MG63 (cell line): ENCODE measurements around the gene GPR143. TPM values are rescaled to one million over a fixed set of nuclear protein-coding genes. Genes with fewer than 3 reads are reported as not detected.

Experiments used
- DNase-seq: peaks from one replicate; pipeline ENCODE4 v3.0.0-alpha.2; 2020
- H3K27me3 ChIP-seq: fragments of 250-450 bp; sonication (Bioruptor Pico); 2 replicates; pipeline ENCODE4 v1.5.1; 2020; ENCODE audit warnings: mild to moderate bottlenecking, moderate library complexity
- H3K36me3 ChIP-seq: fragments of 250-450 bp; sonication (Bioruptor Pico); 2 replicates; pipeline ENCODE4 v1.5.1; 2020; ENCODE audit warnings: mild to moderate bottlenecking, moderate library complexity
- H3K4me3 ChIP-seq: fragments of 250-450 bp; sonication (Bioruptor Pico); 2 replicates; pipeline ENCODE4 v1.5.1; 2020; ENCODE audit warnings: mild to moderate bottlenecking, moderate library complexity
- H3K9me3 ChIP-seq: fragments of 250-450 bp; sonication (Bioruptor Pico); 2 replicates; pipeline ENCODE4 v1.5.1; 2020; ENCODE audit warnings: mild to moderate bottlenecking, moderate library complexity
- total RNA-seq: library from RNA; depleted of rRNA; stranded (reverse); fragments of >200 nt; shearing (Covaris generic); gene quantifications from 2 replicates; pipeline ENCODE4 v1.2.3, GENCODE V29; 2014; ENCODE audit warnings: low replicate concordance; rRNA removed

Gene GPR143
- total RNA-seq, 1 experiment from 2014 or later = not detected

GRCh38 chrX:9693307-9694001 lies 72.2 kb downstream of the GPR143 start:
- DNase-seq = no peak
- no peak overlapping the region for H3K4me3 ChIP-seq
- no peaks in the 10 kb centered on the region for H3K27me3 ChIP-seq
- no peaks in the 10 kb centered on the region for H3K9me3 ChIP-seq
- H3K36me3 ChIP-seq = no peaks in the 10 kb centered on the region

- Histone ChIP-seq H3K36me3 (no peaks in the 10 kb centered on the region), H3K4me3 (no peak overlapping the region), H3K27me3 (no peaks in the 10 kb centered on the region), H3K9me3 (no peaks in the 10 kb centered on the region)
- no peak for DNase-seq
These were observed 75.6 kb downstream of the GPR143 start for GRCh38 chrX:9690046-9690445.

- DNase-seq = no peak
- no peaks in the 10 kb centered on the region for H3K36me3 ChIP-seq
- H3K9me3 ChIP-seq = no peaks in the 10 kb centered on the region
- H3K4me3 ChIP-seq = no peak overlapping the region
- no peaks in the 10 kb centered on the region for H3K27me3 ChIP-seq
These were observed 76.8 kb downstream of the GPR143 start for GRCh38 chrX:9688833-9689232.

GRCh38 chrX:9687899-9688298 lies 77.7 kb downstream of the GPR143 start:
- Histone ChIP-seq H3K9me3 (no peaks in the 10 kb centered on the region), H3K36me3 (no peaks in the 10 kb centered on the region), H3K27me3 (no peaks in the 10 kb centered on the region), H3K4me3 (no peak overlapping the region)
- no peak for DNase-seq

GRCh38 chrX:9683350-9683749 lies 82.3 kb downstream of the GPR143 start:
- Histone ChIP-seq H3K36me3 (no peaks in the 10 kb centered on the region), H3K9me3 (no peaks in the 10 kb centered on the region), H3K27me3 (no peaks in the 10 kb centered on the region), H3K4me3 (no peak overlapping the region)
- DNase-seq = no peak

- no peak for DNase-seq
- Histone ChIP-seq H3K9me3 (no peaks in the 10 kb centered on the region), H3K4me3 (no peak overlapping the region), H3K27me3 (no peaks in the 10 kb centered on the region), H3K36me3 (no peaks in the 10 kb centered on the region)
These were observed 82.8 kb downstream of the GPR143 start for GRCh38 chrX:9682861-9683260.

- H3K9me3 ChIP-seq = no peaks in the 10 kb centered on the region
- no peak overlapping the region for H3K4me3 ChIP-seq
- no peaks in the 10 kb centered on the region for H3K36me3 ChIP-seq
- H3K27me3 ChIP-seq = no peaks in the 10 kb centered on the region
- DNase-seq = no peak
These were observed 83.2 kb downstream of the GPR143 start for GRCh38 chrX:9682456-9682855.

- DNase-seq = no peak
These were observed 84.2 kb downstream of the GPR143 start for GRCh38 chrX:9681422-9681821.

GRCh38 chrX:9681011-9681410 lies 84.6 kb downstream of the GPR143 start:
- H3K4me3 ChIP-seq = no peak overlapping the region
- no peaks in the 10 kb centered on the region for H3K36me3 ChIP-seq
- no peaks in the 10 kb centered on the region for H3K9me3 ChIP-seq
- H3K27me3 ChIP-seq = no peaks in the 10 kb centered on the region
- DNase-seq = no peak

More at GRCh38 chrX:9681422-9681821, 84.2 kb downstream of the GPR143 start:
- Histone ChIP-seq H3K9me3 (no peaks in the 10 kb centered on the region), H3K4me3 (no peak overlapping the region), H3K27me3 (no peaks in the 10 kb centered on the region), H3K36me3 (no peaks in the 10 kb centered on the region)

- Histone ChIP-seq H3K27me3 (no peaks in the 10 kb centered on the region), H3K4me3 (no peak overlapping the region), H3K36me3 (no peaks in the 10 kb centered on the region), H3K9me3 (no peaks in the 10 kb centered on the region)
- DNase-seq = no peak
These were observed 87.3 kb downstream of the GPR143 start for GRCh38 chrX:9678215-9678965.

- H3K9me3 ChIP-seq = no peaks in the 10 kb centered on the region
- no peaks in the 10 kb centered on the region for H3K27me3 ChIP-seq
- no peak overlapping the region for H3K4me3 ChIP-seq
- no peak for DNase-seq
- H3K36me3 ChIP-seq = no peaks in the 10 kb centered on the region
These were observed 88.4 kb downstream of the GPR143 start for GRCh38 chrX:9677098-9677739.

- DNase-seq = no peak
These were observed 88.9 kb downstream of the GPR143 start for GRCh38 chrX:9676738-9677097.

GRCh38 chrX:9676306-9676705 lies 89.3 kb downstream of the GPR143 start:
- no peaks in the 10 kb centered on the region for H3K9me3 ChIP-seq
- no peaks in the 10 kb centered on the region for H3K27me3 ChIP-seq
- no peak for DNase-seq
- no peak overlapping the region for H3K4me3 ChIP-seq
- H3K36me3 ChIP-seq = no peaks in the 10 kb centered on the region

More at GRCh38 chrX:9676738-9677097, 88.9 kb downstream of the GPR143 start:
- Histone ChIP-seq H3K4me3 (no peak overlapping the region), H3K9me3 (no peaks in the 10 kb centered on the region), H3K27me3 (no peaks in the 10 kb centered on the region), H3K36me3 (no peaks in the 10 kb centered on the region)

Other genes starting within 250 kb of the GPR143 start
- gene SHROOM2, start 20.6 kb upstream of the GPR143 start, total RNA-seq = 0.39 and 1.6 TPM in 2 replicates
- not detected in 2 replicates for gene CLDN34, start 201.5 kb upstream of the GPR143 start, total RNA-seq